Activated CD8-positive, alpha-beta memory T cell treated with anti-CD3 and anti-CD28 coated beads, Interleukin-2, amount 50 U/mL, for 1 hour (primary cell): ENCODE results near the gene PI4KB.
A peak's percentile ranks its signal among the peaks of the same experiment; 100 is the strongest.

Source experiments
- DNase-seq: peaks from one replicate; pipeline ENCODE4 v3.0.0-alpha.2; 2020; ENCODE audit errors: extremely low read depth

Gene PI4KB

GRCh38 chr1:151346082-151346768 is 19.0 kb upstream of the PI4KB start:
- DNase-seq: no peak

GRCh38 chr1:151344291-151344690 is 17.1 kb upstream of the PI4KB start:
- no peak for DNase-seq

DNA sequence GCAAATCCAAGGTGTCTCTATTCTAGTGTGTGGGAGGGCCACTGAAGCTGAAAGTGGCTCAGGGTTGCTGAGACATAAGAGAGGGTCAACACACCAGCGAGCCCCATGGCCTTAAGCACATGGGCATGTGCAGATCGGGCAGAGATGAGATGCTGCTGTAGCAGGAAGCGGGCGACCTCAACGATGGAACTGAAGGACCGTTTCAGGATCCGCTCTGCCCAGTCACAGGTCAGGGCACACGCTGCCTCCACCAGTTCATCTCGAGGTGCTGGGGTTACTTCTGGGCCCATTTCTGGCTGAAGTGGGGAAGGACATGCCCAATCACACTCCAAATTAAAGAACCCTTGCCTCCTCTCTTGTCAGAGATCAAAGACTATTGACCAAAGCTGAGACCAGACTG is 16.4 kb upstream of the PI4KB start:
- no peak for DNase-seq

DNA sequence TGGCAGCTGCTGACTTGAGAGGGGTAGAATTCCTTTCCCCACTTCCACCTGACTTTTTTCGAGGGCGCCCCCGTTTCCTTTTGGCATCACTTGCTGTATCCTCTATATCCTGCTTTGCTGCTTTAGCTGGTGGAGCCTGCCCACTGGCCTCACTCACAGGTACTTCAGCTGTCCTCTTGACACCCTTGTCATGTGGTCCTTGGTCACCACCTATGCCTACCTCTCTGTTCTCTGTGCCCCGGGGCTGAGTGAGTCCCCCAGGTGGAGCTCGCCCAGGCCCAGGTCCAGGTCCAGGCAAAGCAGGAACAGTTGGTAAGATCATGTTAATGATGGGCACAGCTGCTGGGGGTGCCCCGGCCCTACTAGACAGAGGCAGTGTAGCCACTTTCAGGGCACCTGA is 15.4 kb upstream of the PI4KB start:
- no peak for DNase-seq

GRCh38 chr1:151342021-151342420 is 14.8 kb upstream of the PI4KB start:
- no peak for DNase-seq

DNA sequence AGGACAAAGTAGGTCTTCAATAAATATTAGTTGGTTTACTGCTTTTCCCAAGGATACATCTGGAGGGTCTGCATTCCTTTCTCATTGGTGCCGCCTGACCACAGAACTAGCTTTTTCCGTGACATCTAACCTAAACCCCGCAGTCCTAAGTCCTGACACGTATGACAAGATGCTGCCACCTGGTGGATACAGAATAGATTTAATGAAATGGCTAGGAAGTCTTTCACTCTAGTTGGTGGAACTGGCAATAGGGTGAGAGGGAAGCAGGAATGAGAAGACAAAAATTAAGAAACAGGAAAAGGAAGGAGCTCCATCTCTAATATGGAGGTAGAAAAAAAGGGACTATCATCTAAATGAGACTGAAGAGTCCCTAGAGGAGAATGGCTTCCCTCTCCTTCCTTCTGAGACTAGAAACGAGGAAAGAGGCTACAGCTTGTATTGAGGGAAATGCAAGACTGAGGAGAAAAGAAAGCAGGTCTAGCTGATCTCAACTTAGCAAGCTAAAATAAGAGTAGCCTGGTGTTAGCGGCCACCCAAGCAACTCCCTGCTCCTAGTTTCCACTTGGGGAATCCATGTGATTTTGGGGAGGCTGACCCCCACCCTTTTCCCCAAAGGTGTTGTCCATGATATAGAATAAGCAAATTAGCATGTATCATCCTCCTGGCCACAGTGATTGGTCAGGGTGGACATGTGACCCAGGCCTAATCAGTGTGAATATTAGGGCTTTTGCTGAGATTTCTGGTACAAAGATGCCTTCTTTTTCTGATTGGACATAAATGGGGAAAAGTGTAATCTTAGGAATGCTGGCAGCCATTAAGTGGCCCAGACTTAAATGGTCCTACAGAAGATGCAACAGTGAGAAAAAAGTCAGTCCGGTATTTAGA is 13.9 kb upstream of the PI4KB start:
- DNase-seq: peak; percentile 35

GRCh38 chr1:151336556-151336955 is 9.3 kb upstream of the PI4KB start:
- DNase-seq: no peak

DNA sequence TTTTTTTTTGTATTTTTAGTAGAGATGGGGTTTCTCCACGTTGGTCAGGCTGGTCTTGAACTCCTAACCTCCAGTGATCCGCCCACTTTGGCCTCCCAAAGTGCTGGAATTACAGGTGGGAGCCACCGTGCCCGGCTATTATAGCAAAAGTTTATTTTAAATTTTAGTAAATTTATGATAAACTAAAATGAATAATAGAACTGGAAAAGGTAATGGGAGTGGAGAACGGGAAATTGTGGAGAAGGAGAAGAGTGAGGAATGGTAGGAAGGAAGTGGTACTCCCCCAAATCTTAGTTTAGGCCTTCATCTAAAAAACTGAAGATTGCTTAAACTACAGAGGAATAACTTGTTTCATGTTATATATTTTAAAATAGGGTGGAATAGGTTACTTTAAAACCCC is 7.6 kb upstream of the PI4KB start:
- DNase-seq: no peak

GRCh38 chr1:151327903-151328674 is 873 bp upstream of the PI4KB start:
- DNase-seq: no peak

- DNase-seq: no peak
These were observed 495 bp downstream of the PI4KB start for GRCh38 chr1:151326619-151327222.

DNA sequence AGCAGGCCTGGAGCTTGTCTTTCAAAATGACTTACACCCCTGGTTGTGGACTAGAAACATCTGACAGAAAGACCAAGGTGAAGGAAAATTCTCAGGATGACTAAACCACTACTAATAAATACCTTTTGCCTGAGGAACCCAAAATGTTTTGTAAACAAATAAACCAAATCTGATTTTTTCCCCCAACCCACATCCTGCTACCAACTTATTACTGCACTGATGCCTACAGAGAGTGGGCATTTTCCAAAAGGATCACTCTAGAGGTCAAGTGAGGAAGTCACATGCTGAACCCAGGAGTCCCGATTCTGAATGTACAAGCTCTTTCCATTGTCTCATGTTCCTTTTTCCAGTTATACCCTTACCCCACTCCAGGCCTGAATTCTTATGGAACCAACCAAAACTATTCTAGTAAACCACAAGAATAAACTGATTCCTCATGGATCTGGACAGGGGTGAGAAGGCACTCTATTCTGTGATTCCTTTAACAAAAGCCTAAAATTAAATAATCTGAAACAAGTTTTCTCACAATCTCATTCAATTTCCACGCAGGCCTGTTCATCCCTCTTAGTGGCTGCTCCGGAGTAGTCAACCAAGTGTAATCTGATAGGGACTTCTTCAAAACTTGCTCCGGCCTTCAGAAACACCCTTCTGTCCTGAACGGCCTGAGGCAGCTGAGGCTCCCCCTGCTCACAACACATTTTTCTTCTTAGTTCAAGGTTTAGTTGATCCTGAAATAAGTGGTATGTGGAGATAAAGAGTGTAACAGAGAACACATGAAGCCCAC is 1.4 kb downstream of the PI4KB start:
- DNase-seq: no peak

DNA sequence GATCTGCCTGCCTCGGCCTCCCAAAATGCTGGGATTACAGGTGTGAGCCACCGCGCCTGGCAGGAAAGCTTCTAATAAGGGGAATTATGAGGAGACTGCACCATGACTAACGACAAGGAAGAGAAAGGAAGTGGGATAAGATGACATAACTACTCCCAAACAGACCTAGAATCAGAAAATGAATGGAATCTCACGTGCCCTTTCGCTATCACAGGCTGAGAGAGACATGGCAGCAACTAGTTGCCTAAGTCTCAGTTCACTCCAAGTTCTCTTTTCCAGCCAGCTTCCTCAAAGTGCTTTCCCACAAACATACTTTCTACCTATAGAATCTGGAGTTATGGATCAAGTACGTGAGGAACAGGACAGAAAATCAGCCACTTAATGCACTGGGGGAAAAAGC is 2.0 kb downstream of the PI4KB start:
- no peak for DNase-seq

DNA sequence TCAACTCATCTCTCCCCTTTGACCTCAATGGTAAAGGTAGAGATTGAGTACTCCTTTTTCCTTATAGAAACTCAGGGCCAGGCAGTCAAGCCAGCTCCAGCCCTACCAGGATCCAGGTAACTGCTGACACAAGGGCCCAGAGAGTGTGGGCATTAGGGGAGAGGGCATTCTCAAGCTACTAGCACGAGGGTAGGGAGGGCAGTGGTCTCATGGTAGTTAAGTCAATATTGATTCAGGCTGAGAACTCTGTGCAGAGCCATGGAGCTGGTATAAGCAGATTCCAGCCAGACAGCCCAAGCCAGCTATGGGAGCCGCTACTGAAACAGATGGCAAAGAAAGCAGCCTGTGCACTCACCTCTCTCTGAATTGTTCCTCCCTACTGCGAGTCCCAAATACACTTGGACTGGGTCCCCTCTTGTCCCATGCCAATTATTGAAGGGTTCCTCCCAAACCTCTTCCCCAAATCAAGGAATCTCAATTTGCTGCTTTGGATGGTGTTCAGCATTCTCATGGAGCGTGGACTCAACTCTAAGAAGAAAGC is 2.8 kb downstream of the PI4KB start:
- no peak for DNase-seq

GRCh38 chr1:151318975-151319374 is 8.2 kb downstream of the PI4KB start:
- DNase-seq: no peak

GRCh38 chr1:151315565-151316235 is 11.5 kb downstream of the PI4KB start:
- DNase-seq: no peak

- DNase-seq: no peak
These were observed 12.9 kb downstream of the PI4KB start for GRCh38 chr1:151314137-151314875.

GRCh38 chr1:151313501-151313900 is 13.7 kb downstream of the PI4KB start:
- no peak for DNase-seq

DNA sequence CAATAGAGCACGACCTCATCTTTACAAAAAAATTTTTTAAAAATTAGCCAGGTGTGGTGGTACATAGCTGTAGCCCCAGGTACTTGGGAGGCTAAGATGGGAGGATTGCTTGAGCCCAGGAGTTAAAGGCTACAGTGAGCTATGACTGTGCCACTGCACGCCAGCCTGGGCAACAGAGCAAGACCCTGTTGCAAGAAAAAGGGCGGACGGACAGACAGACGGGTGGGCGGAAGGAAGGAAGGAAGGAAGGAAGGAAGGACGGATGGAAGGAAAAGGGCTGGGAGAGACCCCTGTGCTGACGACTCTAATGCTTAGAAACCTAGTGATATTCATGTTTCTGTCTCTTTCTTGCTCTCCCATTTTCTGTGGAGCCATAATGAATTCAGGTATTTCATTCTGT is 14.4 kb downstream of the PI4KB start:
- DNase-seq: no peak

DNA sequence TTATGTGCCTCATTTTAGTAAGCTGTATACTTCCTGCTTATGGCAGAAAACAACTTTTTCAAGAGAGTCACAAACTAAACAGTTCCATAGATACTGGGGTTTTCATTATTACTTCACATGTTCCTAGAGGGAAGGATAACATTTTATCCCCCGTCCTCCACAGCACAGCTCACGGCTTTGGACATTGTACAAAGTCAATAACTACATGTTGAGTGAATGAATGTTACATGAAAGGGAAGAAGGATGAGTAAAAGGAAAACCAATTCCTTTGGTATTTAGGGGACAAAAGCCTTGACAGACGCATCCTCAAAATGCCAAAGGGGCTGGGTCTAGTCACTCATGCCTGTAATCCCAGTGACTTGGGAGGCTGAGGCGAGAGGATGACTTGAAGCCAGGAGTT is 14.8 kb downstream of the PI4KB start:
- no peak for DNase-seq
